Measurements from ENCODE around the gene EPDR1.

The EPDR1 gene

DNA sequence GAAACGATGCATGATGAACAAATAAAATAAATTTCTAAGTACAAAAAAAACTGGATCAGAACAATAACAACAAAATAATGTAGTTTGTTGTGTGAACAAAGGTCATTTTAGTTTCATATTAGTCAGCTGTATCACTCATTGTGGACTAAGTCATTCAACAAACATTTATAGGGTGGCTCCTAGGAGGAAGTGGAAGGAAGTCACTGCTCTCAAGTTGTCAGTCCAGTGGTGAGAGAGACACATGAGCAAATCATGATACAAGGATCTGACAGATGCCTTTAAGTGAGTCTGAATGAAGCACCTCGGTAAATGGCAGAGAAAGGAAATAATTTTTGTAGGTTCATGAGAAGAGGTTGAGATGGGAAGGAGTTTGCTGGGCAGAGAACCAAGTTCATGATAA lies 56.8 kb downstream of the EPDR1 start:
- H3K9ac ChIP-seq (ENCODE audit: low read depth, low read length, poor library complexity, severe bottlenecking) = no peak overlapping the region
- no peak overlapping the region for H3K4me2 ChIP-seq (ENCODE audit: low read depth, low read length, poor library complexity, severe bottlenecking)
- no peaks in the 10 kb centered on the region for H3K9me3 ChIP-seq (ENCODE audit: insufficient read depth, low read depth, low read length)
- no peaks in the 10 kb centered on the region for H3K9me2 ChIP-seq (replicated peaks; ENCODE audit: low read depth, low read length)
- no peaks in the 10 kb centered on the region for H3K4me1 ChIP-seq (ENCODE audit: insufficient read depth, low read length, poor library complexity, severe bottlenecking)
- H4K20me1 ChIP-seq (ENCODE audit: insufficient read depth, low read length, poor library complexity, severe bottlenecking) = no peaks in the 10 kb centered on the region
- 0 out of 2 replicates have a peak overlapping the region, but pooled peaks have one; percentile 23 for H2AFZ ChIP-seq (ENCODE audit: low read length)
- TF ChIP-seq EZH2phosphoT487 (IDR thresholded peaks at IDR 0.05; ENCODE audit: borderline replicate concordance) (no peak), CTCF (conservative IDR thresholded peaks at IDR 0.05; ENCODE audit: low read length) (no peak)
- no peaks in the 10 kb centered on the region for H3K27me3 ChIP-seq (ENCODE audit: insufficient read depth, low read length, poor library complexity, severe bottlenecking)
- H3K79me2 ChIP-seq (ENCODE audit: insufficient read depth, low read length) = no peaks in the 10 kb centered on the region
- H3K36me3 ChIP-seq (ENCODE audit: insufficient read depth, low read length) = no peaks in the 10 kb centered on the region
- no peak overlapping the region for H3K4me3 ChIP-seq (ENCODE audit: low read length, poor library complexity, severe bottlenecking)
- no peaks in the 10 kb centered on the region for H3F3A ChIP-seq (ENCODE audit: low read depth)

DNA sequence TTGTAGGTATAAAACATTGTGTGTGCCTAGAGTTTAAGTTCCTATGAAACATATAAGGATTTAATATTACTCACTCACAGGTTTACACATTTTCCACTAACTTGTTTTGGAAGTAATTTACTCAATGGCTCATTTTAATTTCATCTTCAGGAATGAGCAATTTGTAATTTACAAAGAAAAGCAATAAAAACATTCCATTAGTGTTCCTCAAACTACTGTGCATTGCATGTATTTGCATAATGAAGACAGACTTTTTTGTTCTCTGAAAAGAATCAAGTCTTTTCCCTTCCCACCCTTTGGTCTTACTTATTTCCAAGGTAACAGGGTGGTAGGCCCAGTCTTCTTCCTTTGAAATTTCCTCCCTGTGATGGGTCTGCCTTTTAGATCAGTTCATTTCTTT lies 61.2 kb downstream of the EPDR1 start:
- no peak overlapping the region for H2AFZ ChIP-seq (ENCODE audit: low read length)
- no peaks in the 10 kb centered on the region for H3K9me3 ChIP-seq (ENCODE audit: insufficient read depth, low read depth, low read length)
- no peaks in the 10 kb centered on the region for H3K27me3 ChIP-seq (ENCODE audit: insufficient read depth, low read length, poor library complexity, severe bottlenecking)
- H3K4me3 ChIP-seq (ENCODE audit: low read length, poor library complexity, severe bottlenecking) = no peak overlapping the region
- no peaks in the 10 kb centered on the region for H3K9me2 ChIP-seq (replicated peaks; ENCODE audit: low read depth, low read length)
- H3K4me1 ChIP-seq (ENCODE audit: insufficient read depth, low read length, poor library complexity, severe bottlenecking) = no peaks in the 10 kb centered on the region
- no peaks in the 10 kb centered on the region for H3F3A ChIP-seq (ENCODE audit: low read depth)
- H3K9ac ChIP-seq (ENCODE audit: low read depth, low read length, poor library complexity, severe bottlenecking) = no peak overlapping the region
- no peaks in the 10 kb centered on the region for H3K36me3 ChIP-seq (ENCODE audit: insufficient read depth, low read length)
- no peaks in the 10 kb centered on the region for H4K20me1 ChIP-seq (ENCODE audit: insufficient read depth, low read length, poor library complexity, severe bottlenecking)
- no peak overlapping the region for H3K4me2 ChIP-seq (ENCODE audit: low read depth, low read length, poor library complexity, severe bottlenecking)
- H3K79me2 ChIP-seq (ENCODE audit: insufficient read depth, low read length) = no peaks in the 10 kb centered on the region
- TF ChIP-seq EZH2phosphoT487 (IDR thresholded peaks at IDR 0.05; ENCODE audit: borderline replicate concordance) (no peak), CTCF (conservative IDR thresholded peaks at IDR 0.05; ENCODE audit: low read length) (no peak)

DNA sequence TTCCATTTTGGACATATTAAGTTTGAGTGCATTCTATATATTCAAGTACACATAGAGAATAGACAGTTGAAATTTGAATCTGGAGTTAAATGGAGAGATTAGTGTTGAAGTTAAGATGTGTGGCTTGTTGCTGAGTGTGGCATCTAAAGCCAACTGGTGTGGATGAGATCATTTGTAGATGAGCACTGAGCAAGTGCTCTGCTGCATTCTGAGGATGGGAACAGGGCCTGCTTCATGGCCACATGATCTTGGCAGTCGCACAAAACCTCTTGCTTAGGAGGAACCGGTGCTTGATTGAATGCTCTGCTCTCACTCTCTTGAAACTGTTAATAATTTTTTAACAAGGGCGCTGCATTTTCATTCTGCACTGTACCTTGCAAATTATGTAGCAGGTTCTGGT lies 62.0 kb downstream of the EPDR1 start:
- no peaks in the 10 kb centered on the region for H3K27me3 ChIP-seq (ENCODE audit: insufficient read depth, low read length, poor library complexity, severe bottlenecking)
- H4K20me1 ChIP-seq (ENCODE audit: insufficient read depth, low read length, poor library complexity, severe bottlenecking) = no peaks in the 10 kb centered on the region
- H3K9me2 ChIP-seq (replicated peaks; ENCODE audit: low read depth, low read length) = no peaks in the 10 kb centered on the region
- no peak overlapping the region for H3K9ac ChIP-seq (ENCODE audit: low read depth, low read length, poor library complexity, severe bottlenecking)
- TF ChIP-seq CTCF (conservative IDR thresholded peaks at IDR 0.05; ENCODE audit: low read length) = no peak
- no peak for TF ChIP-seq EZH2phosphoT487 (IDR thresholded peaks at IDR 0.05; ENCODE audit: borderline replicate concordance)
- no peak overlapping the region for H3K4me3 ChIP-seq (ENCODE audit: low read length, poor library complexity, severe bottlenecking)
- no peak overlapping the region for H2AFZ ChIP-seq (ENCODE audit: low read length)
- H3K4me2 ChIP-seq (ENCODE audit: low read depth, low read length, poor library complexity, severe bottlenecking) = no peak overlapping the region
- H3K4me1 ChIP-seq (ENCODE audit: insufficient read depth, low read length, poor library complexity, severe bottlenecking) = no peaks in the 10 kb centered on the region
- H3K36me3 ChIP-seq (ENCODE audit: insufficient read depth, low read length) = no peaks in the 10 kb centered on the region
- H3K9me3 ChIP-seq (ENCODE audit: insufficient read depth, low read depth, low read length) = no peaks in the 10 kb centered on the region
- H3F3A ChIP-seq (ENCODE audit: low read depth) = no peaks in the 10 kb centered on the region
- no peaks in the 10 kb centered on the region for H3K79me2 ChIP-seq (ENCODE audit: insufficient read depth, low read length)

All from Loucy (cell line).